Astrocyte of the cerebellum (primary cell): ENCODE data around the gene VSTM4.

ENCODE experiments used
- DNase-seq: peaks from one replicate; pipeline ENCODE4 v3.0.0-alpha.2; 2011; ENCODE audit warnings: low read depth
- H3K4me3 ChIP-seq: 2 replicates; pipeline ENCODE4 v1.5.1; 2011; ENCODE audit warnings: mild to moderate bottlenecking, low read depth, low read length, moderate library complexity
- CTCF ChIP-seq: IDR thresholded peaks from 2 replicates; pipeline ENCODE4 v1.5.1; 2012; ENCODE audit warnings: low read length, low read depth, moderate library complexity, mild to moderate bottlenecking; ENCODE audit errors: missing control alignments
- in situ Hi-C: cut with HindIII; loops from 2 replicates; pipeline ENCODE4 v1.10.0; 2017; ENCODE audit warnings: low sequenced_read_pairs

The VSTM4 gene

GRCh38 chr10:48993627-48994026, 121.7 kb downstream of the VSTM4 start:
- in situ Hi-C loops = no loop called here
- no peak overlapping the region for H3K4me3 ChIP-seq

GRCh38 chr10:48990226-48990625, 125.1 kb downstream of the VSTM4 start:
- no peak overlapping the region for H3K4me3 ChIP-seq
- in situ Hi-C loops = no loop called here
- TF ChIP-seq CTCF = no peak
- no peak for DNase-seq

More at GRCh38 chr10:48993627-48994026, 121.7 kb downstream of the VSTM4 start:
- no peak for DNase-seq
- TF ChIP-seq CTCF = no peak

GRCh38 chr10:48985621-48986158, 129.6 kb downstream of the VSTM4 start:
- DNase-seq = no peak
- TF ChIP-seq CTCF = no peak
- H3K4me3 ChIP-seq = no peak overlapping the region
- in situ Hi-C loops = no loop called here

- H3K4me3 ChIP-seq = no peak overlapping the region
- no peak for DNase-seq
- in situ Hi-C loops = loop anchor here (5.0 kb wide), 1 partner anchor 529 kb away; no protein-coding TSS in a partner anchor
- TF ChIP-seq CTCF = no peak
Observed at GRCh38 chr10:48983648-48984351, 131.5 kb downstream of the VSTM4 start.

GRCh38 chr10:48982584-48982983, 132.7 kb downstream of the VSTM4 start:
- DNase-seq = no peak
- TF ChIP-seq CTCF = no peak
- in situ Hi-C loops = loop anchor here (5.0 kb wide), 1 partner anchor 530 kb away; no protein-coding TSS in a partner anchor
- no peak overlapping the region for H3K4me3 ChIP-seq

GRCh38 chr10:48981310-48981907, 133.9 kb downstream of the VSTM4 start:
- peak; percentile 19 for DNase-seq
- in situ Hi-C loops = loop anchor here (5.0 kb wide), 1 partner anchor 531 kb away; no protein-coding TSS in a partner anchor
- peak; percentile 88 for TF ChIP-seq CTCF
- H3K4me3 ChIP-seq = no peak overlapping the region
